T47D (cell line): ENCODE measurements around the gene EIF1AD.

ENCODE experiments used
- DNase-seq, 2 experiments: peaks; one replicate each; pipeline versions ENCODE4 v3.0.0 to v3.0.0-alpha.2; 2011 to 2012; ENCODE audit warnings: low read depth in 1 of 2, low spot score in 1 of 2
- JUND ChIP-seq: IDR thresholded peaks from 2 replicates; pipeline ENCODE4 v1.6.1; 2012; ENCODE audit warnings: low read depth
- in situ Hi-C: cut with HindIII; loops from 2 replicates; pipeline ENCODE4 v1.10.0; 2016; ENCODE audit warnings: low sequenced_read_pairs, low pct_unique_long_range_greater_than_20kb

Gene EIF1AD

DNA sequence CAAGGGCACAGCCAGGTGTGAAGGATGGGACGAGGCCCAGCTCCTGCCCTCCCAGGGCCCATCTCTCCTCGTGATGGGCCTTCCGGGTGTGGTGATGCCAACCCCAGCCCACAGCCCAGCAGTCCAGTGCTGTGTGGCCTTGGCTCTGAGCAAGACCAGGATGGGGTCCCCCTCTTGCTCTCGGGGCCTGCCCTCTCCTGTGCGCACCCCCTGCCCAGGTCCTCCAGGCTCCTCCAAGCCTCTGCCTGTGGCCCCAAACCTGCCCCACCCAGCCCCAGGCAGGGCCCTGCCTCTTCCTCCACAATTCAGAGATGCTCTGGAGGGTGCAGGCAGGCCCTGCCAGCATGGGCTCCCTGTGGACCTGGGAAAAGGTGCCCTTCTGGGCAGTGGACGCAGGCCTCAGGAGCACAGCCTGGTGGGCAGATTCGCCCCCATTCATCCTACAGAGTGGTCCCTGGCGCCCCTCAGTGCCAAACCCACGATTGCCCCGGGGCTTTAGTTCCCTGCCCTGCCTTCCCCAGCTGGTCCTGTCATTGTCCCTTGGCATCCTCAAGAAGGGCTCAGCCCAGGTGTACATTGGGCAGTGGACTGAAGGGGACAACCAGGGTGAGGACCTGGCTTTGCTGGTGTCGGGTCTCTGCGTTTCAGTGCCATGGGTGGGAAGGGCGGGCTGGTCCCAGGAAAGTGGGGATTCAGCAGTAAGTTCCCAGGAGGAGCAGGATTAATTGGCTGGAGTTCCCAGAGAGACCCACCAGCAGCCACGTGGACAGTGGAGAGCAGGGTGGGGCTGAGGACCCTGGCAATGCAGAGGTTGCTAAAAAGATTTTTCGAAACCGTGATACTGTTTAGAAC, 19.8 kb downstream of the EIF1AD start:
- TF ChIP-seq JUND, result no peak
- in situ Hi-C loops, result no loop called here
- DNase-seq, result no peak

GRCh38 chr11:65981101-65981740, 20.7 kb downstream of the EIF1AD start:
- in situ Hi-C loops, result no loop called here
- DNase-seq, result no peak

GRCh38 chr11:65979261-65979759, 22.6 kb downstream of the EIF1AD start:
- no peak for TF ChIP-seq JUND
- in situ Hi-C loops, result no loop called here

More at GRCh38 chr11:65981101-65981740, 20.7 kb downstream of the EIF1AD start:
- TF ChIP-seq JUND, result no peak

GRCh38 chr11:65978391-65979238, 23.3 kb downstream of the EIF1AD start:
- DNase-seq, result no peak
- no peak for TF ChIP-seq JUND
- in situ Hi-C loops, result no loop called here

More at GRCh38 chr11:65979261-65979759, 22.6 kb downstream of the EIF1AD start:
- no peak for DNase-seq

- in situ Hi-C loops, result no loop called here
- no peak for DNase-seq
- TF ChIP-seq JUND, result no peak
These were observed 24.2 kb downstream of the EIF1AD start for GRCh38 chr11:65977621-65978390.

GRCh38 chr11:65976216-65977176, 25.5 kb downstream of the EIF1AD start:
- in situ Hi-C loops, result no loop called here
- no peak for DNase-seq
- no peak for TF ChIP-seq JUND

DNA sequence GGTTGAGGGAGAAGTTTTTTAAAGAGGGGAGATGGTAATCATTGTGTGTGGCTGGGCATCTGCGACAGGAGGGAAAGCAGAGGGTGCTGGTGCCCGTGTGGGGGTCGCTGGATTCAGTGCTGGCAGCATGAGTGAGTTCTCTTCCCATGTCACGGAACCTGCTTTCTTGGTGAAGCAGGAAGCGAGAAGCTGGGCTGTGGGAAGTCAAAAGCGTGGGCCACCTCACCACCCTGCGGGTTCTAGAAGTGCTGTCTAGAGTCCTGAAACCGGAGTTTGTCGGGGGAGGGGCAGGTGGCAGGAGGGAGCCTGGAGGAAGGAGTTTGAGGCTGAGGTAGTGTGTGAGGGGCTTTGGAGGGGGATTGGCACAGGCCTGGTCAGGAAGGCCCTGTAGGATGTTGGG, 26.2 kb downstream of the EIF1AD start:
- no peak for TF ChIP-seq JUND
- in situ Hi-C loops, result no loop called here
- no peak for DNase-seq

- in situ Hi-C loops, result no loop called here
- TF ChIP-seq JUND, result no peak
- DNase-seq, result no peak
These were observed 28.4 kb downstream of the EIF1AD start for GRCh38 chr11:65973439-65974110.

DNA sequence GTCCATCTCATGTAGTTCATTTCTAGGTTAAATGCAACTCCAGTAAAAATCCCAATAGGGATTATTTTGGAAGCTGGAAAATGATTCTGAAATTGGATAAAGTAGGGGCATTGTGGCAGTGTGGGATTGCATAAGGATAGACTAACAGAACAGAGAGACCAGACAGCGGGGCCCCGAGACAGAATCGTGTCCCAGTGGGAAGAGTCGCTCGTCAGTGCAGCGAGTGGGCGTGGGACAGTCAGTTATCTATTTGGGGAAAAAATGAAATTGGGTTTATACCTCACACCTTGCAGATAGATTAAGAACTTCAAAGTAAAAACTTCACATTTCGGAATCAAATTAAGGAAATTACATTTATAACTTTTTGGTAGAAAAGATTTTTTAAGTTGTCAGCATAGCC, 29.8 kb downstream of the EIF1AD start:
- in situ Hi-C loops, result no loop called here
- TF ChIP-seq JUND, result no peak
- no peak for DNase-seq
